HL-60 (cell line): ENCODE results near the gene LMBR1L.

Experiments
- DNase-seq, 2 experiments: peaks; one replicate each; pipeline ENCODE4 v3.0.0-alpha.2; 2010 to 2020; ENCODE audit warnings: low read depth in 1 of 2, low spot score in 1 of 2
- H3K27ac ChIP-seq: fragments of 250-450 bp; sonication (Bioruptor Pico); replicated peaks from 2 replicates; pipeline ENCODE4 v1.5.1; 2020; ENCODE audit warnings: mild to moderate bottlenecking, moderate library complexity
- H3K27me3 ChIP-seq: fragments of 250-450 bp; sonication (Bioruptor Pico); 2 replicates; pipeline ENCODE4 v1.5.1; 2021; ENCODE audit warnings: mild to moderate bottlenecking, moderate library complexity; ENCODE audit not compliant: insufficient read depth, poor library complexity, severe bottlenecking
- H3K4me3 ChIP-seq: replicated peaks from 2 replicates; pipeline ENCODE4 v1.5.1; 2011; ENCODE audit warnings: mild to moderate bottlenecking, control low read depth, low read length; ENCODE audit not compliant: insufficient read depth
- CTCF ChIP-seq: IDR thresholded peaks from one replicate; pipeline ENCODE4 v1.5.1; 2011; ENCODE audit warnings: low read length, control low read depth, inconsistent platforms; ENCODE audit not compliant: insufficient read depth
- GABPA ChIP-seq: IDR thresholded peaks from 2 replicates; pipeline ENCODE4 v1.6.1; 2012; ENCODE audit warnings: low read depth
- POLR2AphosphoS5 ChIP-seq: IDR thresholded peaks from 2 replicates; pipeline ENCODE4 v1.6.1; 2012; ENCODE audit warnings: low read depth
- REST ChIP-seq: IDR thresholded peaks from 2 replicates; pipeline ENCODE4 v1.6.1; 2012; ENCODE audit warnings: low read depth; ENCODE audit not compliant: insufficient replicate concordance
- SPI1 ChIP-seq: IDR thresholded peaks from 2 replicates; pipeline ENCODE4 v1.6.1; 2012; ENCODE audit warnings: low read depth, mild to moderate bottlenecking, borderline replicate concordance

Gene LMBR1L

GRCh38 chr12:49055978-49056754, 54.5 kb downstream of the LMBR1L start:
- H3K27ac ChIP-seq, result peak overlapping the region; percentile 100
- TF ChIP-seq GABPA (peak; percentile 75), POLR2AphosphoS5 (peak; percentile 74), SPI1 (peak; percentile 65; the same call in 1 of the 2 replicates), CTCF (no peak), REST (no peak)
- H3K27me3 ChIP-seq, result no peaks in the 10 kb centered on the region
- peak overlapping the region; percentile 71 for H3K4me3 ChIP-seq
- DNase-seq, result peak; percentile 93 to 96

GRCh38 chr12:49055092-49055491, 55.6 kb downstream of the LMBR1L start:
- Histone ChIP-seq H3K4me3 (no peak overlapping the region), H3K27me3 (no peaks in the 10 kb centered on the region), H3K27ac (peak overlapping the region; percentile 22; the same call in 1 of the 2 replicates)
- TF ChIP-seq SPI1 (no peak), REST (no peak), POLR2AphosphoS5 (no peak), GABPA (no peak), CTCF (no peak)
- DNase-seq, result no peak

- no peak for DNase-seq
- Histone ChIP-seq H3K27ac (no peak overlapping the region), H3K27me3 (no peaks in the 10 kb centered on the region), H3K4me3 (no peak overlapping the region)
- TF ChIP-seq GABPA, result no peak
- TF ChIP-seq POLR2AphosphoS5, result no peak
- TF ChIP-seq REST, result no peak
- TF ChIP-seq CTCF, result no peak
- TF ChIP-seq SPI1, result no peak
These were observed 56.1 kb downstream of the LMBR1L start for GRCh38 chr12:49054524-49054923.
